Ureter (tissue), 1 donor: ENCODE measurements around the gene RIPOR2. TPM values are rescaled to one million over a fixed set of nuclear protein-coding genes. Genes with fewer than 3 reads are reported as not detected.
"Not testable (repeated sequence)": the region's sequence is repeated elsewhere in the genome, so short reads cannot be mapped to it uniquely, and the experiment has no call there.

Experiments
- DNase-seq: peaks from one replicate; pipeline ENCODE4 v3.0.0-alpha.2; 2020; ENCODE audit warnings: low spot score
- total RNA-seq: library from RNA; stranded (reverse); gene quantifications from one replicate; pipeline ENCODE4 v1.2.4, GENCODE V29; 2023
- donor health status: DM: yes; HTN: yes; CAD: no.

The RIPOR2 gene
- total RNA-seq, 1 donor from 2014 or later: 12.1 TPM

- no peak for DNase-seq
These were observed 16.1 kb upstream of the RIPOR2 start for GRCh38 chr6:24951811-24952299.

GRCh38 chr6:24950218-24950941 is 14.6 kb upstream of the RIPOR2 start:
- DNase-seq: no peak

GRCh38 chr6:24949020-24949569 is 13.3 kb upstream of the RIPOR2 start:
- DNase-seq: no peak

GRCh38 chr6:24948261-24948660 is 12.5 kb upstream of the RIPOR2 start:
- DNase-seq: not testable (repeated sequence)

GRCh38 chr6:24947636-24948035 is 11.9 kb upstream of the RIPOR2 start:
- DNase-seq: no peak

GRCh38 chr6:24945054-24945453 is 9.3 kb upstream of the RIPOR2 start:
- DNase-seq: no peak

GRCh38 chr6:24943774-24944173 is 8.0 kb upstream of the RIPOR2 start:
- DNase-seq: no peak

- DNase-seq: no peak
These were observed 4.7 kb upstream of the RIPOR2 start for GRCh38 chr6:24940311-24940917.

GRCh38 chr6:24936641-24937317 is 1.0 kb upstream of the RIPOR2 start:
- no peak for DNase-seq

GRCh38 chr6:24933868-24934401 is 1.8 kb downstream of the RIPOR2 start:
- DNase-seq: no peak

GRCh38 chr6:24933266-24933665 is 2.5 kb downstream of the RIPOR2 start:
- DNase-seq: no peak

GRCh38 chr6:24932832-24933231 is 2.9 kb downstream of the RIPOR2 start:
- no peak for DNase-seq

- no peak for DNase-seq
These were observed 3.8 kb downstream of the RIPOR2 start for GRCh38 chr6:24931718-24932691.

- no peak for DNase-seq
These were observed 4.5 kb downstream of the RIPOR2 start for GRCh38 chr6:24931296-24931695.

GRCh38 chr6:24930431-24930871 is 5.3 kb downstream of the RIPOR2 start:
- DNase-seq: no peak

- no peak for DNase-seq
These were observed 6.5 kb downstream of the RIPOR2 start for GRCh38 chr6:24929242-24929641.

GRCh38 chr6:24927985-24928745 is 7.6 kb downstream of the RIPOR2 start:
- no peak for DNase-seq

- DNase-seq: no peak
These were observed 8.3 kb downstream of the RIPOR2 start for GRCh38 chr6:24927277-24927955.

- DNase-seq: not testable (repeated sequence)
These were observed 9.1 kb downstream of the RIPOR2 start for GRCh38 chr6:24926647-24927046.

GRCh38 chr6:24926192-24926591 is 9.6 kb downstream of the RIPOR2 start:
- no peak for DNase-seq
